ENCODE data around the gene CEP164. TPM values are rescaled to one million over a fixed set of nuclear protein-coding genes. Genes with fewer than 3 reads are reported as not detected.

Gene CEP164
- total RNA-seq, 1 experiment from 2014 or later, result 43.7 TPM

DNA sequence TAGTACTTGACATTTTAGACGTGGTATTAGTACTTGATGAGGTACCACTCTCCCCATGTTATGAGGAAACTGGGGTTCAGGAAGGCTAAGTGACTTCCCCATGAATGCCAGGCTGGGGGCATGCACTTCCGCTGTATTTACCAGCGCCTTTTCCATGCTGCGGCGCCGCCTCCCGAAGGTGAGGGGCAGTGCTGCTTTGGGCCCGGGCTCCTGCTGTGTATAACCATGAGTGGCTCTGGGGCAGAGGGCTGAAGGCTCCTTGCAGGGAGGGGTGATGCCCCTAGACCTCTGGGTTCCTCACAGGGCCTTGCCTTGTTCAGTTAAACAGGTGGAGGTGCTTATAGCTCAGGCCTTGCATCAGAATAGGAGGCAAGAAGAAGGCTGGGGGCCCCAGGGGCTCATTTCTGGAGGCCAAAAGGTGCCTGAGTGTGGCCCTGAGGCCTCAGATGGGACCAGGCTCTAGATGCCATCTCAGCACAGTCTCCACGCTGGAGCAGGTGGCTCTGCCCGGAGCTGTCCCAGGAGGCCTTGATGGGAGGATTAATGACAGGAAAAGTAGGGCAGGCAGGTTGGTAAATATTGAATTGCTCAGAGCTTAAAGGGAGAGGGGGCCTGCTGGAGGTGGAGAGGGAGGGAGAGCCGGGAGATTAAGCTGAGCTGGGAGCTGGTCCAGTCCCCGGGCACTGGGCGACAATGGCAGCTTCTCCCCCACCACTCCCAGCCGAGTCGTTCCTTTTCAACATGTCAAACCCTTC lies 129.6 kb downstream of the CEP164 start:
- H3K4me3 ChIP-seq (ENCODE audit: low read length), result no peak overlapping the region
- peaks cover 97% of the 10 kb centered on the region for H3K27me3 ChIP-seq (ENCODE audit: low read length)
- CTCF ChIA-PET, result no interaction called here
- peaks cover 4% of the 10 kb centered on the region for H3K9me3 ChIP-seq (ENCODE audit: low read length)
- DNase-seq (no peak), ATAC-seq (no peak)
- no peaks in the 10 kb centered on the region for H3K4me1 ChIP-seq (ENCODE audit: insufficient read depth, low read length)
- H3K79me2 ChIP-seq (ENCODE audit: low read length), result no peaks in the 10 kb centered on the region
- no peak overlapping the region for H2AFZ ChIP-seq (ENCODE audit: low read length)
- no peak overlapping the region for H3K9ac ChIP-seq (ENCODE audit: low read length)
- no peaks in the 10 kb centered on the region for H3K36me3 ChIP-seq (ENCODE audit: low read depth, low read length)
- intact Hi-C loops (cut with micrococcal nuclease), result no loop called here
- H4K20me1 ChIP-seq (ENCODE audit: low read length), result no peaks in the 10 kb centered on the region
- TF ChIP-seq, protein P1, sequence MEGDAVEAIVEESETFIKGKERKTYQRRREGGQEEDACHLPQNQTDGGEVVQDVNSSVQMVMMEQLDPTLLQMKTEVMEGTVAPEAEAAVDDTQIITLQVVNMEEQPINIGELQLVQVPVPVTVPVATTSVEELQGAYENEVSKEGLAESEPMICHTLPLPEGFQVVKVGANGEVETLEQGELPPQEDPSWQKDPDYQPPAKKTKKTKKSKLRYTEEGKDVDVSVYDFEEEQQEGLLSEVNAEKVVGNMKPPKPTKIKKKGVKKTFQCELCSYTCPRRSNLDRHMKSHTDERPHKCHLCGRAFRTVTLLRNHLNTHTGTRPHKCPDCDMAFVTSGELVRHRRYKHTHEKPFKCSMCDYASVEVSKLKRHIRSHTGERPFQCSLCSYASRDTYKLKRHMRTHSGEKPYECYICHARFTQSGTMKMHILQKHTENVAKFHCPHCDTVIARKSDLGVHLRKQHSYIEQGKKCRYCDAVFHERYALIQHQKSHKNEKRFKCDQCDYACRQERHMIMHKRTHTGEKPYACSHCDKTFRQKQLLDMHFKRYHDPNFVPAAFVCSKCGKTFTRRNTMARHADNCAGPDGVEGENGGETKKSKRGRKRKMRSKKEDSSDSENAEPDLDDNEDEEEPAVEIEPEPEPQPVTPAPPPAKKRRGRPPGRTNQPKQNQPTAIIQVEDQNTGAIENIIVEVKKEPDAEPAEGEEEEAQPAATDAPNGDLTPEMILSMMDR (conservative IDR thresholded peaks at IDR 0.05; ENCODE audit: low read depth, low read length), result no peak
- no peak for TF ChIP-seq EZH2 (IDR thresholded peaks at IDR 0.05; ENCODE audit: low read length, unreplicated experiment)
- TF ChIP-seq EZH2phosphoT487 (IDR thresholded peaks at IDR 0.05; ENCODE audit: borderline replicate concordance, low read length), result no peak
- no TSS peak for BruUV-seq (replicated peaks)
- no peaks in the 10 kb centered on the region for H3K9me2 ChIP-seq (replicated peaks; ENCODE audit: low read length)
- POLR2A ChIA-PET (ENCODE audit: unreplicated experiment), result no interaction called here
- H3F3A ChIP-seq (ENCODE audit: low read length, unreplicated experiment), result no peaks in the 10 kb centered on the region
- H3K4me2 ChIP-seq (ENCODE audit: low read length), result no peak overlapping the region
- H3K27ac ChIP-seq (ENCODE audit: low read length), result no peak overlapping the region

DNA sequence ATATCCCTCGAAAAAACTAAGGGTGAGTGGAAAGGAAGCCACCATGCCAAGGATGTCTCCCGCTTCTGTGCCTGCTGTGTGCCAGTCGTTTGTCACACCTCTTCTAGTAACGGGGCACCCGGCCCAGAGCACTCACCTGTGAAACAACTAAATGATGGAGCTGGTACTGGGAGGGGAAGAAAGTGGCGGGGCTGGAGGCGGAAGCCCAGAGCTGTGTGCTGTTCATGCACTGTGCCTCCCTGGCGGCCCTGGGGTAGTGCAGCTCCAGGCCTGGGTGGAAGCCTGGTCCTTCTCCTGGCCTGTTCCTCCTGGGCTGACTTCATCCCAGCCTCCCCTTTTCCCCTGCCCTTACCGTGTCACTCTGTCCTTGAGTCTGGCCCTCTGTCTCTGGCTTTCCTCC lies 130.2 kb downstream of the CEP164 start:
- H3K9me2 ChIP-seq (replicated peaks; ENCODE audit: low read length), result no peaks in the 10 kb centered on the region
- H3K4me3 ChIP-seq (ENCODE audit: low read length), result no peak overlapping the region
- H3K36me3 ChIP-seq (ENCODE audit: low read depth, low read length), result no peaks in the 10 kb centered on the region
- no peaks in the 10 kb centered on the region for H4K20me1 ChIP-seq (ENCODE audit: low read length)
- no peak for DNase-seq
- no peak overlapping the region for H2AFZ ChIP-seq (ENCODE audit: low read length)
- intact Hi-C loops (cut with micrococcal nuclease), result no loop called here
- no peaks in the 10 kb centered on the region for H3K4me1 ChIP-seq (ENCODE audit: insufficient read depth, low read length)
- ChIA-PET CTCF (no interaction called here), POLR2A (ENCODE audit: unreplicated experiment) (no interaction called here)
- peaks cover 97% of the 10 kb centered on the region for H3K27me3 ChIP-seq (ENCODE audit: low read length)
- no TSS peak for BruUV-seq (replicated peaks)
- H3F3A ChIP-seq (ENCODE audit: low read length, unreplicated experiment), result no peaks in the 10 kb centered on the region
- peaks cover 4% of the 10 kb centered on the region for H3K9me3 ChIP-seq (ENCODE audit: low read length)
- no peaks in the 10 kb centered on the region for H3K79me2 ChIP-seq (ENCODE audit: low read length)
- no peak overlapping the region for H3K27ac ChIP-seq (ENCODE audit: low read length)
- H3K9ac ChIP-seq (ENCODE audit: low read length), result no peak overlapping the region
- no peak overlapping the region for H3K4me2 ChIP-seq (ENCODE audit: low read length)
- TF ChIP-seq EZH2 (IDR thresholded peaks at IDR 0.05; ENCODE audit: low read length, unreplicated experiment) (no peak), EZH2phosphoT487 (IDR thresholded peaks at IDR 0.05; ENCODE audit: borderline replicate concordance, low read length) (no peak)
- TF ChIP-seq, protein P1 (conservative IDR thresholded peaks at IDR 0.05; ENCODE audit: low read depth, low read length), result no peak
- ATAC-seq, result no peak

Data from PC-3 (cell line).